Neural crest cell (in vitro differentiated cells): ENCODE results near the gene SPRTN. TPM values are rescaled to one million over a fixed set of nuclear protein-coding genes. Genes with fewer than 3 reads are reported as not detected.

ENCODE experiments used
- DNase-seq: peaks from one replicate; pipeline ENCODE4 v3.0.0; 2021; ENCODE audit warnings: low read depth, mixed read lengths, low spot score
- H3K27ac Mint-ChIP-seq: one replicate; pipeline ENCODE4 v1.8.0; 2021; ENCODE audit warnings: mild to moderate bottlenecking, mixed read lengths; ENCODE audit not compliant: unreplicated experiment
- H3K27me3 Mint-ChIP-seq: 2 replicates; pipeline ENCODE4 v1.8.0; 2021; ENCODE audit warnings: low read depth, mild to moderate bottlenecking, mixed read lengths
- H3K36me3 Mint-ChIP-seq: 2 replicates; pipeline ENCODE4 v1.8.0; 2021; ENCODE audit warnings: low read depth, mild to moderate bottlenecking, mixed read lengths
- H3K4me1 Mint-ChIP-seq: 2 replicates; pipeline ENCODE4 v1.8.0; 2021; ENCODE audit warnings: mixed read lengths
- H3K4me3 Mint-ChIP-seq: one replicate; pipeline ENCODE4 v1.8.0; 2021; ENCODE audit warnings: mild to moderate bottlenecking, mixed read lengths
- H3K9me3 Mint-ChIP-seq: 2 replicates; pipeline ENCODE4 v1.8.0; 2021; ENCODE audit warnings: mixed read lengths
- total RNA-seq: library from RNA; stranded (reverse); gene quantifications from 2 replicates; pipeline ENCODE4 v1.2.1, GENCODE V29; 2021
- TF ChIP-seq, protein P1 (sequence below): fragments of 200-600 bp; sonication (generic); conservative IDR thresholded peaks from 2 replicates; pipeline ENCODE4 v1.5.0; 2021; ENCODE audit warnings: antibody characterized with exemption, mild to moderate bottlenecking

SPRTN gene
- total RNA-seq, 1 donor from 2014 or later, result 17.2 TPM

DNA sequence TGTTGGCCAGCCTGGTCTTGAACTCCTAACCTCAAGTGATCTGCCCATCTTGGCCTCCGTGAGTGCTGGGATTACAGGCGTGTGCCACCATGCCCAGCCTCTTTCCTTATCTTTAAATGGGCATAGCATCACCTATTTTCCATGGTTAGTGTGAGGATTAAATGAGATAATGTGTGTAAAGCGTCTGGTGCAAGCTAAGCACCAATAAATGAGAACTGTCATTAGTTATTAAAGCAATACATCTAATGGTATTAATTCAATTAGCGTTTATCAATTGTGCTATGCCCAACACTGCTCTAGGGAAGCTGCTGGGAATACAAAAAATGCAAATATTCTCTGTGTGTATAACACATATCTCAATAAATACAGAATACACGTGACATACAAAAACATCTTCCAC is 10.5 kb upstream of the SPRTN start:
- no peaks in the 10 kb centered on the region for H3K36me3 Mint-ChIP-seq
- H3K27ac Mint-ChIP-seq, result no peak overlapping the region
- DNase-seq, result no peak
- no peak overlapping the region for H3K4me3 Mint-ChIP-seq
- no peaks in the 10 kb centered on the region for H3K9me3 Mint-ChIP-seq
- no peaks in the 10 kb centered on the region for H3K27me3 Mint-ChIP-seq
- TF ChIP-seq, protein P1, sequence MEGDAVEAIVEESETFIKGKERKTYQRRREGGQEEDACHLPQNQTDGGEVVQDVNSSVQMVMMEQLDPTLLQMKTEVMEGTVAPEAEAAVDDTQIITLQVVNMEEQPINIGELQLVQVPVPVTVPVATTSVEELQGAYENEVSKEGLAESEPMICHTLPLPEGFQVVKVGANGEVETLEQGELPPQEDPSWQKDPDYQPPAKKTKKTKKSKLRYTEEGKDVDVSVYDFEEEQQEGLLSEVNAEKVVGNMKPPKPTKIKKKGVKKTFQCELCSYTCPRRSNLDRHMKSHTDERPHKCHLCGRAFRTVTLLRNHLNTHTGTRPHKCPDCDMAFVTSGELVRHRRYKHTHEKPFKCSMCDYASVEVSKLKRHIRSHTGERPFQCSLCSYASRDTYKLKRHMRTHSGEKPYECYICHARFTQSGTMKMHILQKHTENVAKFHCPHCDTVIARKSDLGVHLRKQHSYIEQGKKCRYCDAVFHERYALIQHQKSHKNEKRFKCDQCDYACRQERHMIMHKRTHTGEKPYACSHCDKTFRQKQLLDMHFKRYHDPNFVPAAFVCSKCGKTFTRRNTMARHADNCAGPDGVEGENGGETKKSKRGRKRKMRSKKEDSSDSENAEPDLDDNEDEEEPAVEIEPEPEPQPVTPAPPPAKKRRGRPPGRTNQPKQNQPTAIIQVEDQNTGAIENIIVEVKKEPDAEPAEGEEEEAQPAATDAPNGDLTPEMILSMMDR, result no peak
- no peaks in the 10 kb centered on the region for H3K4me1 Mint-ChIP-seq

DNA sequence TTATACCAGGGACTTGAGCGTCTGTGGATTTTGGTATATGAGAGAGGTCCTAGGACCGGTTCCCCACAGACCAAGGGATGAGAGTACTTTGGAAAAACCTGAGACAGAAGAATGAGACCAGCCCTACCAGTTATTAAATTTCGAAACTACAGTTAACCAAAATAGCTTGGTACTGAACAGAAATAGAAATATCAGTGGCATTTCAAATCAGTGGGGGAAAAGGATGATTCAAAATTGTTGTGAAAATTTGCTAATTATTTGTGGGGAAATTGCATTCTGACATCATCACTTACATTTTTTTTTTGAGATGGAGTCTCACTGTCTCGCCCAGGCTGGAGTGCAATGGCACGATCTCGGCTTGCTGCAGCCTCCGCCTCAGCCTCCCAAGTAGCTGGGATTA is 8.6 kb upstream of the SPRTN start:
- no peak for DNase-seq
- H3K4me3 Mint-ChIP-seq, result peak overlapping the region; percentile 14
- TF ChIP-seq, protein P1, result no peak
- no peaks in the 10 kb centered on the region for H3K27me3 Mint-ChIP-seq
- H3K9me3 Mint-ChIP-seq, result no peaks in the 10 kb centered on the region
- H3K36me3 Mint-ChIP-seq, result no peaks in the 10 kb centered on the region
- H3K27ac Mint-ChIP-seq, result no peak overlapping the region
- peaks cover 13% of the 10 kb centered on the region for H3K4me1 Mint-ChIP-seq

DNA sequence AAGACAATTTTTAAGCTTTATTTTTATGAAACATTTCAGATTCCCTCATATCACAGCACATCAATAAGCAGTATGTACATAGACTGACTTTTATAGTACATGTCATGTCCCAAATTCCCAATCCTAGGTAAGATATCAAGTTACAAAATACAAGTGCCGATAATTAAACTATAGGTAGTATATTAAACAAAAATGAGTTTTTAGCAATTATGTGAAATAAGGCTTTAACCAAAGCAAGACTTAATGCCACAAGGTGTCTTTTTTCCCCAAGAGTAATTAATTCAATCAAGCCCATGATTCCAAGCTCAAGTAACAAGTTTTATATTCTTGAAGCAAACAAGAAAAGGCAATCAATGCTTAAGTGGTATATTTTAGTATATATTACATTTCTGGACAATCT is 5.3 kb upstream of the SPRTN start:
- no peaks in the 10 kb centered on the region for H3K36me3 Mint-ChIP-seq
- peak overlapping the region; percentile 38 for H3K4me3 Mint-ChIP-seq
- no peaks in the 10 kb centered on the region for H3K9me3 Mint-ChIP-seq
- H3K27me3 Mint-ChIP-seq, result peaks cover 1% of the 10 kb centered on the region
- TF ChIP-seq, protein P1, result no peak
- DNase-seq, result no peak
- H3K27ac Mint-ChIP-seq, result no peak overlapping the region
- H3K4me1 Mint-ChIP-seq, result peaks cover 41% of the 10 kb centered on the region

DNA sequence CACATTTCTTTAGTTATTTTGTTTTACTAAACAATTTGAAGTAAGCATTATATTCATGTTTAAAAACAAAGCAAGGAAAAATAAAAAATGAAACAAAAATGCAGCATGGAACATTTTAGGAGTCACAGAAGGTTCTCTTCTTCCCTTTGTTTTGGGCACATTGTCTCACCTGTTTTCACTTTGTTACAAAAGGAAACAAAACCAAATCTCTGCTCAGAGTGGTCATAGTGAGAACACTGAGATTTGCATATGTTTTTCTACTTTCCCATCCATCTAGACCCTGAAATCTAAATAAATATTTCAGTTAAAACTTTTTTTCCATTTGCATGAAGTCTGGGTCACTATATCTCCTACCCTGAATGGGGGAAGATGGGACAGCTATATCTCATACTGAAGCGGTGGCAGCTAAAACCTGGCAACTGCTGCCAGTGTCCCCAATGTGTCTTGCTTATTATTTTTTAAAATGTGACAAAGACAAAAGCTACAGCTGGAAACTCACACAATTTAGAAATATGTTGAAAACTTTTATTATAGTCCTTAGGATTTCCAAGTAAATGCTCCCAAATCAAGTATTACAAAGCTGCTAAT is 3.9 kb upstream of the SPRTN start:
- DNase-seq, result no peak
- TF ChIP-seq, protein P1, result no peak
- no peaks in the 10 kb centered on the region for H3K36me3 Mint-ChIP-seq
- H3K9me3 Mint-ChIP-seq, result no peaks in the 10 kb centered on the region
- H3K4me1 Mint-ChIP-seq, result peaks cover 53% of the 10 kb centered on the region
- H3K27ac Mint-ChIP-seq, result no peak overlapping the region
- H3K4me3 Mint-ChIP-seq, result peak overlapping the region; percentile 64
- peaks cover 2% of the 10 kb centered on the region for H3K27me3 Mint-ChIP-seq

DNA sequence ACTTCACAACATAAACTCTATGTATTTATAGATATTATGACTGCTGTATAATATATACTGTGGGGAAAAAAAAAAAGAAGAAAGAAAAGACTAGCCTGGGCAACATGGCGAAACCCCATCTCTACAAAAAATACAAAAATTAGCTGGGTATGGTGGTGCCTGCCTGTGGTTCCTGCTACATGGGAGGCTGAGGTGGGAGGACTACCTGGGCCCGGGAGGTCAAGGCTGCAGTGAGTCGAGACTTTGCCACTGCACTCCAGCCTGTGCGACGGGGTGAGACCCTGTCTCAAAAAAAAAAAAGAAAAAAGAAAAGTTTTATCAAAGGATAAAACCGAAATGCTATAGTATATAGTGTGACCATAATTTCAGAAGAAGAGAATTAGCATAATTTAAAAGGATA is 3.1 kb upstream of the SPRTN start:
- TF ChIP-seq, protein P1, result no peak
- peaks cover 60% of the 10 kb centered on the region for H3K4me1 Mint-ChIP-seq
- no peaks in the 10 kb centered on the region for H3K9me3 Mint-ChIP-seq
- peak overlapping the region; percentile 64 for H3K4me3 Mint-ChIP-seq
- H3K27ac Mint-ChIP-seq, result no peak overlapping the region
- no peak for DNase-seq
- H3K36me3 Mint-ChIP-seq, result peaks cover 2% of the 10 kb centered on the region
- peaks cover 2% of the 10 kb centered on the region for H3K27me3 Mint-ChIP-seq
